GM18508 (cell line): Measurements from ENCODE around the gene F13A1.

Source experiments
- ATAC-seq: cut with Tn5 transposase; IDR thresholded peaks from one replicate; pipeline ENCODE4 v1.9.1; 2021; ENCODE audit warnings: moderate number of reproducible peaks; ENCODE audit not compliant: insufficient read depth, unreplicated experiment

F13A1 gene

DNA sequence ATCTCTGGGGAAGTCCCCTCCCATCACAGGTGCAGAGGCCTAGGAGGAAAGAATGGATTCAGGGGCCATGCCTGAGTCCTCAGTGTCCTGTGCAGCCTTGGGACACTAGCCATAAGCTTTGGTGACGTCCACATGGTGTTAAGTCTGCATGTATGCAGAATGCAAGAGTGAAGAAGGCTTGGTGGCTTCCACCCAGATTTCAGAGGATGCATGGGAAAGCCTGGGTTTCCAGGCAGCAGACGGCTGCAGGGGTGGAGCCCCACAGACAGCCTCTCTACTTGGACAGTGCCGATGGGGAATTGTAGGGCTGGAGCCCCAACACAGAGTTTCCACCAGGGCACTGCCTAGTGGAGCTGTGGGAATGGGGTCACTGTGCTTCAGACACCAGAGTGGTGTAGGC is 196.7 kb downstream of the F13A1 start:
- no peak for ATAC-seq

DNA sequence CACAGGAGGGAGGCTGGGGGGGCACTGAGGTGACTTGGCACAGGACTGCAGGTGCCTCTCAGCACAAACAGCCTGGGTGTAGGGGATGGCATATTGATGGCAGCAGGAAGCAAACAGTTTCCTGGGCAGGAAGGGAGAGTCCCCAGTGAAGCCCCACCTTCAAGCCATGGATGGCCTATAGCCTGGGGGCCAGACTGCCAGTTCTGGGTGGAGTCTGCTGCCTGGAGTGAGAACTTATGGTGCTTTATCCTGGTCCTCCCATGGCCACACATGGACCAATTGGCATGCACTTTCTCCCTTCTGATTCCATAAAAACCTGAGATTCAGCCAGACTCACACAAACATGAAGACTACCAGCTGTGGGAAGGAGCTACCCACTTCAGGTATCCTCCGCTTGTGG is 198.5 kb downstream of the F13A1 start:
- no peak for ATAC-seq

DNA sequence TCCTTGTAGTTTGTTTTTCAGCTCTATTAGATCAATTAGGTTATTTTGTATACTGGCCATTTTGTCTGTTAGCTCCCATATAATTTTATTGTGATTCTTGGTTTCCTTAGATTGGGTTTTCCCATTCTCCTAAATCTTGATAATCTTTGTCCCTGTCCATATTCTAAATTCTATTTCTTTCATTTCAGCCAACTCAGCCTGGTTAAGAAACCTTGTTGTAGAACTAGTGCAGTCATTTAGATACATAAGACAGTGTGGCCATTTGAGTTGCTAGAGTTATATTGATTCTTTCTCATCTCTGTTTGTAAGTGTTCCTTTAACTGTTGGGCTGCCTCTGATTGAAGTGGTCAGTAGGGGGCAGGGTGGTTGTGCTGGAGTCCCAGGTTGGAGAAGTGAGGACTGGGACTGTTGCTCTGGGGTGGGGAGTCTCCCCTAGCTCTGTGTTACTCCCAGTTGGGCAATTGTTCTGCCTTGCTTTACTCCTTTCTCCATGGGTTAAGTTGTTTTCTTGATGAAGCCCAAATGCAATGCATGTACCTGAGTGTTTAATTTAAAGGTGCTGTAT is 214.9 kb downstream of the F13A1 start:
- ATAC-seq = no peak
